ENCODE data around the gene VOPP1.
"Not testable (repeated sequence)": the region's sequence is repeated elsewhere in the genome, so short reads cannot be mapped to it uniquely, and the experiment has no call there.

VOPP1 gene, protein sequence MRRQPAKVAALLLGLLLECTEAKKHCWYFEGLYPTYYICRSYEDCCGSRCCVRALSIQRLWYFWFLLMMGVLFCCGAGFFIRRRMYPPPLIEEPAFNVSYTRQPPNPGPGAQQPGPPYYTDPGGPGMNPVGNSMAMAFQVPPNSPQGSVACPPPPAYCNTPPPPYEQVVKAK

DNA sequence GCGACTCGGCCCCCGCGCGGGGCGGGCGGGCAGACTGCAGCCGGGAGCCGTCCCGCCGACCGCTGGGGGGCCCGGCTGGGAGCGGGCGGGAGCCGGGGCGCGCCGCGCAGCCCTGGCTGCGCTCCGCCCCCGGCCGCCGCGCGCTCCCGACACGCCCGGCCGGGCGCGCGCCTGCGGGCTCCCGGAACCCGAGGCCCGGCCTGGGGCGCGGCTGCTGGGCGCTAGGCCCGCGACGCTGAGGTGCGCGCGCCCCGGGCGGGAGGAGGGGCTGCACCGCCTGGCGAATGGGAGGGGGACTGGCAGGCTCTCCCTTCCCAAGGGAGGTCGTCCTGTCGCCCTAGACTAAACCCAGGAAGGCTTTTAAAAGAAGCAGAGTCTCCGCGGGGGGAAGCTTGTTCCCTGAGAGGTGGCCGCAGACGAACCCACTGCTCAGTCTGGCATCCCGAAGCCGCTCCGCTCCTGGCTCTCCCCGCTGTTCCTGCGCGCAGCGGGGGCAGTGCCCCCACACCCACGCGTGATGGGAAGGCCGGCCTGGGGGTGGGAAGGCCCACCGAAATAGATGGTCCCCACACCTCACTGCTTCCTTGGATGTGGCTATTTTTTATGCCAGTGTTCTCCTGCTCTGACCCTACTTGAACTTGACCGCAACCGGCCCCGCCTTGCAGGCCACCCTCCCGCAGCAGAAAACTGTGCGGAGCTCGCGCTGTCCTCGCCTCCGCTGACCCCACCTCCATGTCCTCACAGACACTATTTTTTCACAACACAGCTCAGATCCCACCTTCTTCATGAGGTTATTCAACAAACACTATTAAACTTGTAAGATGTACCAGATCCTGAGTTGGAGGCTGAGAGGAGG is at the start of gene VOPP1:
Gene VOPP1 (minus strand): TSS at position 125 of the 856 bp plus-strand sequence. CDS start 178 bp downstream, outside the sequence.
- FAIRE-seq, result no peak

DNA sequence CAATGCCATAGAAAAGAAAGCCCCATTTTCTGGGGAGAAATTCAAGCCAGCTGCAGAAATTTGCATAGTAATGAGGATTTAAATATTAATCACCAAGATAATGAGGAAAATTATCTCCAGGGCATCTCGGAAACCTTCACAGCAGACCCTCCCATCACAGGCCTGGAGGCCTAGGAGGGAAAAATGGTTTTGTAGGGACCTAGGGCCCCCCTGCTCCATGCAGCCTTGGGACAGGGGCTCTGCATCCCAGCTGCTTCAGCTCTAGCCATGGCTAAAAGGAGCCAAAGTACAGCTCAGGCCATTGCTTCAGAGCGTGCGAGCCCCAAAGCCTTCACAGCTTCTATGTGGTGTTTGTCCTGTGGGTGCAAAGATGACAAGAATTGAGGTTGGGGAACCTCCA is 46.6 kb upstream of the VOPP1 start:
- FAIRE-seq, result no peak

DNA sequence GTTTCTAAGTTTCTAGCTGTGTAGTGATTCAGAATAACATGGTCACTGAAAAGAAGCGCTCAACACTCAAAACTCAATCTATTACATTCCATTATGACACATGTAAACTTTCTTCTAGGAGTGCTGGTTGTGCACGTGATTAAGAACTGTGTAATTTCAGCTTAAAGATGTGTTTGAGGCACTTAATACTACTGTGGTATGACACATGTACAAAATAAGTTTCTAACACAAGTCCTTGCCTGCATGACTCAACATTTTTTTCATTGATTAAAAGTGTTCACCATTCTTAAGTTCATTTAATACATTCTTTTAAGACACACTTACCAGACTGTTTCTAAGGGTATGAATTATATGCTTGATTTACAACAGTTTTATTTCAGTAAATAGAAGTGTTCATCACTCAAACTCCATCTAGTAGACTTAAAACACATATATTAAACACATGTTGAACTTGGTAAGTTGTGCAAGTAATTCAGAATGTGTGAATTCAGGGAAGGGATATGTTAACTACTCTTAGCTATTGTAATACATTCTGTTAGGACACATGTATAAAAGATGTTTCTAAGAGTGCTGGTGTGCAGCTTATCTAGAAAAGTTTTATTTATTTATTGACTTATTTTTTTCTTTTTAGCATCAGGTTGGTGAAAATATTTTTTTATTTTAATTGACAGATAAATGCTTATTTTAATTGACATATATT is 42.2 kb upstream of the VOPP1 start:
- FAIRE-seq, result not testable (repeated sequence)

DNA sequence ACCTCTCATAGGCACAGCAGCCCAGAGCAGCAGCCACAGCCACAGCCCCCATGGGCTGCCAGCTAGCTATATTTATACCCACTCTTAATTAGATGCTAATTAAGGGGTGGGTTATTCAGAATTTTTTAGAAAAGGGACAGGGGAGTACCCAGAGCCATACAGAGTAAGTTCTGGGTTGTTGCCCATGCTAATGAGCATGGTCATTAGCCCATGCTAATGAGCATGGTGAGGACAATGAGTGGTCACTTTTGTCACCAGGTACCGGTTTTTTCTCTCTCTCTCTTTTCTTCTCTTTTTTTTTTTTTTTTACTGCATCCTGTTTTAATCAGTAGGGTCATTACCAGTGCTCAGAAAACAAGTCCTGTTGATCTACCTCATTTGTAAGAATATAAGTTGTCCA is 37.4 kb upstream of the VOPP1 start:
- FAIRE-seq, result not testable (repeated sequence)

DNA sequence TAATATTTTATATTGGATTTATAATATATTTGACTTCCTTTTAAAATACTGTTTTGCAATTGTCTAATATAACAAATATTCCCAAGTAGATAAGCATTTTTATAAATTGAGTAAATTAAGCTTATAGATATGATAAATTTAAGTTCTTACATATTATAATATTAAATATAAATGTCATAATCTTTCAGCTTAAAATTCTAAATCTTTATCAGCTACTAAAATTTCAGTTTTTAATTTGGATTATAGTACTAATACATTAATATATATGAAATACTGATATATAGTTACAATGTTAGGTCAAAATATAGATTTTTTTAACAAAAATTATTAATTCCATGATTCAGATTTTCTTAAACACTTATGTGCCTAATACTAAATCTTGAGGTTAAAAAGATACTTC is 33.4 kb upstream of the VOPP1 start:
- FAIRE-seq, result peak; percentile 86

DNA sequence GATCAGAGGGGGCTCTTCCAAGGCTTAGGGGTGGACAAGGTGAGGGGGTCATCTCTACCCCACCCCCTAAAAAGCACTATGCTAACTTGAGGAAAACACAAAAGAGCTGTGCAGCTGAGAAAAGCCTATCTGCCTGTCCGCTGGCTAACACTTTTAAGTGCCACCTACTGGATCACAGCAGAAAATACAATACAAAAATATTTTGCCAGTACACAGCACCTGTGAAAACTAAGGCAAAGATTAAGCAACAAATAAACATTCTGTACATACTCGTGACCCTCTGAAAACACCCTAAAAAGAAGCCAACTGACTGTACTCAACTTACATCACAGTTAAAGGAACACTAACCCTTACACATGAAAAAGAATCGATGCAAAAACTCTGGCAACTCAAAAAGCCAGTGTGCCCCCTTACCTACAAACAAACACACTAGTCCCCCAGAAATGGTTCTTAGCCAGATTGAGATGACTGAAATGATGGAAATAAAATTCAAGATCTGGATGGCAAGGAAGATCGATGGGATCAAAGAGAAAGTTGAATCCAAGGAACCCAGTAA is 25.7 kb upstream of the VOPP1 start:
- peak; percentile 43 for FAIRE-seq

DNA sequence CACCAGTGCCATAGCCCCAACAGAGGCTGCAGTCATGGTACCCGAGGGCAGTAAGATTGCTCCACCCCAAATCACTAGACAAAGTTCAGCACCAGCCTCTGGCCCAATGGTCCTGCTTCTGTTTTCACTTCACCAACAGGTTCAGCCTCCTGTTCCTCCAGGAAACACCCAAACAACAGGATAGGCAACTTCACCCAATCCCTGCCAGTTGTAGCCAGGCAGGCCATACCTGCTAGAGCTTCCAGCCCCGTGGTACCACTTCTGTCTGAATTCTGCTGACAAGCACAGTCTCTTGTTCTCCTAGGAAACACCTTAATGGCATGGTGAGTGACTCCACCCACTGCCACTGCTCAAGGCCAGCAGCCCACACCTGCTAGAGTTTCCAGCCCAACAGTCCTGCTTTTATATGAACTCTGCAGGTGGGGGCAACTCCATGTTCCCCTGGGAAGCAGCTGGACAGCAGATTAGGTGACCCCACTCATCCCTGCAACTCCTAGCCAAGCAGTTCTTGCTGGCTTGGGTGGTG is 25.0 kb upstream of the VOPP1 start:
- not testable (repeated sequence) for FAIRE-seq

DNA sequence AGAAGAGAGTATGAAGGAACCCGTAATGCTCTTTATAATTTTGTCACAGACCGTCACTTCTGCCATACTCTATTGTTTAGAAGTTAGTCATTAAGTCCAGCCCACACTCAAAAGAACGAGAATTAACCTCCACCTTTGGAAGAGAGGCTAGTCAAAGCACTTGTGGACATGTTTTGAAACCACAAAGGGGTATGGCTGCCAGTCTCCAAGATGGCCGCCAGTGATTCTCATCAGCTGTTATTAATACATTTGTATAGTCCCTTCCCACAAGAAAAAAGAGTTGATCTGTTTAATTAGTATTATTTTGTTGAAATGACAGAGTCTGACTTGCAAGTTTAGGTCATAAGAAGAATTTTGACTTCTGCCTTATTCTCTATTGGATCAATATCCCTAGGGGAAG is 23.2 kb upstream of the VOPP1 start:
- FAIRE-seq, result no peak

DNA sequence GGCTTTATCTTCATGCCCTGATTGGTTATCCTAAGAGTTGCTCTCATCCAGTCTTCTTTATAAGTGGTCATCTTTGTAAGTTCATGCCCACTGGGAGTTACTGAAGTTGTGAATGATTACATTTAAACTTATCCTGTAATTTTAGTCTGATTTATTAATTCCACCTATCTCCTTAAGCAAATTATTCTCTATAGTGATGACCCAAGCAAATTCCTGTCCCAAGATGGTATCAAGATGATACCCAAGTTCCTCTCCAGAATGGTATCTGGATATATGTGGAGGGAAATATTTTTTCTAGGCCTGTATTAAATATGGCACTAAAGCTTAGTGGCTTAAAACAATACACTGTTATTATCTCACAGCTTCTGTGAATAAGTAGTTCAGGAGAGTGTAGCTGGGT is 22.6 kb upstream of the VOPP1 start:
- FAIRE-seq, result no peak

DNA sequence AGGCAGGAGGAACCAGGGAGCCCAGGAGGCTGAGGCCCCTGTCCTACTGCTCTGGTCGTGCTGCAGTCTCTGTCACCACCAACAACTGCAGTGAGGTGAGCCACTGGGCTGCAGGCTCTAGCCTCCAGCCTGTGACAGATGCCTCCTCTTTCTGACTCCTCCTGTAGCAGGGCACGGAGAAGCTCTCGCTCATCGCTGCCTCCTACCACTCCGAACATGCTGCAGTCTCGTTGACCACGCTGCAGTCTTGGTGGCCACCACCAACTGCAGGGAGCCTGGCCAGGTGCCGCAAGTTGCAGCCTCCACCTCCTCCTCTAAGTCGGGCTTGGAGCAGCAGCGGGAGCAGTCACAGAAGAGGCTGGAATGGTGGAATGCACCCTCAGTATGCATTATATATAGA is 22.1 kb upstream of the VOPP1 start:
- no peak for FAIRE-seq

DNA sequence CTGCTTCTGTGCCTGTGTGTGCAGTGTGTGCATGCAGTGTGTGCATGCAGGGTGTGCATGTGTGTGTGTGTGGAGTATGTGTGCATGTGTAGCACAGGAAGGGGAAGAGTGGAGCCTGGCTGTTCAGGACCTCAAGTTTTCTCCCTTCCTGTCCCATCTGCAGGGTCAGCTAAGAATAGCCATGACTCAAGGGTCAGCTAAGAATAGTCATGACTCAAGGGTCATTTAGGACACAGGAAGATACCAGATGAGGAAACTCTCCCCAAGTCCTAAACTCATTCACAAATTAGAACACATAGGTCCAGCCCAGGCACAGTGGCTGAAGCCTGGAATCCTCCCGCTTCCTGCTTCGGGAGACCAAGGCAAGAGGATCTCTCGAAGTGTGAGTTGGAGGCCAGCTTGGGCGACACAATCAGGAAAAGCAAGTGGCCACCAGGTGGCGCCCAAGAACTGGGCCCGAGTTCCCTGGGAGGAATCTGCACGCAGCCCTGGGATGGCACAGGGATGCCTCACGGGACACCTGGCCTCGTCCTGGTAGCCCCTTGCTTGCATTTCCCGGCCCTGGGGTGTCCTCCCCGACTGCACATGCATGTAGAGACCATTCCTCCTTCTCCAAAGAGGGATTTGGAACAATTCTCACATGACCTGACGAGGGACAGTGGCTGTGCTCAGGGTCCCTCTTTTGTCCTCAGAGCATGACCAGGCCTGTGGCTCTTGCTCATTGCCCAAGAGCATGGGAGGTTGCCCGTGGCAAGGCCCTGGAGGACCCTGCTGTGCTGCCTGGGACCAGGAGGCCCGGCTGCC is 21.4 kb upstream of the VOPP1 start:
- FAIRE-seq, result no peak

DNA sequence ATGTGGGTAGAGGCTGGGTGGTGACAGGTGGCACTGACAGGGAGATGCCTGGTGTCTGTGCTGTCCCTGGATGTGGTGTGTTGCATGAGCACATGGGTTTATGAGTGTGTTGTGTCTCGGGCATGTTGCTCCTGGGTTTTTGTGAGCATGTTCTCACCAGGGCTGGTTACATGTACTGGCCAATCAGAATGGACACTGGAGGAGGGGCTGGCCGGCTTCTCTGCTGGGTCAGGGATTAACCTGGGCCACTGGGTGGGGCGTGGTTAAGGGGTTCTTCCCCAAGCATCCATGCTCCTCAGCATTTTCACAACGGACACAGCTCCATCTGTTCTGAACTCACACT is 20.8 kb upstream of the VOPP1 start:
- FAIRE-seq, result no peak

DNA sequence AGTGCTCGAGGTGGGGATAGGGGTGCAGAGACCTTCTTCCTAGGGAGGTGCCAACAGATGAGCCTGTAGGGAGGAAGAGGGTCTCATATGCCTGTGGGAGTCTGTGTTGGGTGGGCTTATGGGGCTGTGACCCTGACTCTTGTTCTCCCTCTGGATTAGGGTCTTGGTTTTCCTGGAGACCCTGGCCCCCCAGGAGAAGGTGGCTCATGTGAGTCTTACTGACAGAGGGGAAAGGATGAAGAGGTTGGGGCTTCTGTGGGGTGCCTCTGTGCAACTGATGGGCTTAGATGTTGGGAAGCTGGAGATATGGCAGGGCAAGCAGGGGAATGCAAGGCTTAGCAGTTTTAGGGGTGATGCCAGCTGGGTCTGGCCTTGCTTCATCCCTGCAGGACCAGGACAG is 20.2 kb upstream of the VOPP1 start:
- no peak for FAIRE-seq

DNA sequence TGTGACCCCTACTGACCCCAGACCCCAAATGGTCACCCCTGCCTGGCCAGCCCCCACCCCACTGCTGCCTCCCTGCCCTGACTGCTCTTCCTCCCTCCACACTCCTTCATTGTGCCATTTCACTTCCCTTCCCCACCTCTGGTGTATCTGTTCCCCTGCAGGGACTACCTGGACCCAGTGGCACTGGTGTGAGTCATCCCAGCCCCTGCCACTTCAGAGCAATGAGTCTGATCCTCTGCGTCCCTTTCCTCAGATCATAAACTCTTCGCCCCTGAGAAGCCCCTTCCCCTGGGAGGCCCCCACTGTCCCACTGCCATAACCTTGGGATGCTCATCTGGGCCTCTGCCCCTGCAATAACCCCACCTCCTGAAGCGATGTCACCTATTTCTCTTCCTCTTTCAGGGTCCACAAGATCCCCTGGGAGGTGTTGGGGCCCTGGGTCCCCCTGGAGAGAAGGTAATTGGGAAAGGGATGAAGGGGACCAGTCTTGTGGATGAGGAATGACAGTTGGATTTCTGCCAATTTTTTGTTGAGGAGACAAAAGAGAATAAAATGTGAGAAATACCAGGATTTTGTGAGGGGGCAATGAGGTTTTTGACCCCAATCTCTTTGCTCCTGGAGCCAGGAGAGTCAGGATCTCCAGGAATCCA is 19.1 kb upstream of the VOPP1 start:
- FAIRE-seq, result no peak

DNA sequence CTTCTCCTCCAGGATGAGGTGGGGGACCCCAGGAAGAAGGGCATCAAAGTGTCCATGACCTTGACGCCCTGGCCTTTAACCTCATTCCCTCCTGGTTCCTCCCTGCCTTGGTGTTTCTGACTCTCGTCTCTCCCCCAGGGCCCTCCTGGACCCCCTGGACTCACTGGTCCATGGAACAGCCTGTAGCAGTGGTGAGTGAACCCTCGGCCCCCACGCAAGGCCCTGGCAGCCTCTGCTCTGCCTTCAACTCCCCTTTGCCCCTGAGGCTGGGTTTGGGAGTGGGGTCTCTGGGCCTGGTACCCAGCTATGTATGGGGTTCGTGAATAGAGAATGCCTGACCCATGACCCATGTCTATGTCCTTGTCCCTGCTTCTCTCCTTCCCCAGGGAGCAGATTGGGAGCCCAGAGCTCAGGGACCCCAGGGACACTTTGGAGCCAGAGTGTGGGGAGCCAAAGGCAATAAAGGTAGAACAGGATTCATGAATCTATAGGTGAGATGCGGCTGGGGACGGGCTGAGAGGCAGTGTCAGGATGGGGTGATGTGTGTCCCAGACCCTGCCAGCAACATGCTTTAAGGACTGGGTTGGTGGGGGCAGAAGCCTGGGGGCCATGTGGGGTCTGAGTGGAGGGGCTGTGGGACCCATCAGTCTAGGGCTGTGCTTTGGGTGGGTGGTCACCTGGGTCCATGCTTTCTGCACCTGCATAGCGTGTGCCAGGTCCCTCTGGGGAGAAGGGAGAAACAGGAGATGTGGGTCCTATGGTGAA is 18.4 kb upstream of the VOPP1 start:
- FAIRE-seq, result no peak

DNA sequence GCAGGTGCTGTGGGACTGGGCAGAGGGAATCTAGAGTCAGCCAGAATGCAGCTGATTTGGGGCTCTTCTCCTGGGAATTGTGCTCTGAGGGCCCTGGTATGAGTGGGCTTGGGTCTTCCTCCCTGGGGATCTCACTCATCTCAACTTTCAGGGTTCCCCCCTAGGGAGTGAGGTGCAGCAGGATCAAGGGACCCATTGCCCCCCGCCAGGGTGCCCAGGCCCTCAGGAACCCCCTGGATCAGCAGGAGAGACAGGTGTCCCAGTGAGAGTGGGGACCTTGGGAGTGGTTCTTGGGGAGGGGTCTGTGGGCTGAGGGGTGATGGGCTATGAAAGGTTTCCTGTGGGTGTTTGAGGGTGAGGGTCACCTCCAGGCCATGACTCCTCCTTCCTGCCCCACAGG is 17.6 kb upstream of the VOPP1 start:
- FAIRE-seq, result no peak

DNA sequence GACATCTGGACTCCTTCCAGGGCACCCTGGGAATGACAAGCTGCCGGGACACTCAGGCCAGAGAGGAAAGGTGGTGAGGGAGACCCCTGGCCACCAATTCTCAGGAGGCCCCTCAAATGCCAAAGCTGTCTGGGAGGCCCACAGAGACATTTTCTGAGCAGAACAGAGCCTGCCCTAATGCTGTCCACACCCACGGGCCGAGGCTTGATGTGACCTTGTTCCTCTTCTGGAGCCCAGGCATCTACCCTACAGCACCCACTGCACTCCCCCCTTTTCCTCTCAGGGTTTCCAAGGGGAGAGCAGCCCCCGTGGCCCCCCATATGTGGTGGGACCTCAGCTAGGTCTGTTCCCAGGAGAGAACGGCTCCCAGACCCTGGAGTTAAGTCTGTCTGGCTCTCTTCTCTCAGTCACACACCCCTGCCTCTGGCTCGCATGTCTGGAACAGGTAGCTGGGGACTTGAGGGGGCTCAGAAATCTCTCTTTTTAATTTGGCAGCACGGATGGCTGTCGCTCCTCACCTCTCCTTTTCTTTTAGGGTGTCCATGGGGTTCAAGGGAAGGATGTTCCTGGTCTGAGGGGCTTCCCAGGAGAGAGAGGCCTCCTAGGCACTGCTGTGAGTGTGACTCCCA is 16.8 kb upstream of the VOPP1 start:
- FAIRE-seq, result no peak

DNA sequence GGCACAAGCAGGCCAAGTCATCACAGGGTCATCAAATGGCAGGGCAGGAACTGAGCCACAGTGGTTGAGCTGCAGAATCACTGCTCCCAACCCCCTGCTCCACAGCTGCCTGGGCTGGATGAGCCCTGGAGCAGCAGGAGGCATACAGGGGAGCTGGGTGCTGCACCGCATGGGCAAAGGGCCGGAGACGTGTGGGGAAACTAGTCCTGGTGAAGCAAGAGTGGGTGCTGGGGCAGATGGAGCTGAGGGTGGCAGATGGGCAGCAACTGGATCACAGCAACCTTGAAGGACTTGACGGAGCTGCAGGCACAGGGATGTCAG is 16.0 kb upstream of the VOPP1 start:
- peak; percentile 38 for FAIRE-seq

DNA sequence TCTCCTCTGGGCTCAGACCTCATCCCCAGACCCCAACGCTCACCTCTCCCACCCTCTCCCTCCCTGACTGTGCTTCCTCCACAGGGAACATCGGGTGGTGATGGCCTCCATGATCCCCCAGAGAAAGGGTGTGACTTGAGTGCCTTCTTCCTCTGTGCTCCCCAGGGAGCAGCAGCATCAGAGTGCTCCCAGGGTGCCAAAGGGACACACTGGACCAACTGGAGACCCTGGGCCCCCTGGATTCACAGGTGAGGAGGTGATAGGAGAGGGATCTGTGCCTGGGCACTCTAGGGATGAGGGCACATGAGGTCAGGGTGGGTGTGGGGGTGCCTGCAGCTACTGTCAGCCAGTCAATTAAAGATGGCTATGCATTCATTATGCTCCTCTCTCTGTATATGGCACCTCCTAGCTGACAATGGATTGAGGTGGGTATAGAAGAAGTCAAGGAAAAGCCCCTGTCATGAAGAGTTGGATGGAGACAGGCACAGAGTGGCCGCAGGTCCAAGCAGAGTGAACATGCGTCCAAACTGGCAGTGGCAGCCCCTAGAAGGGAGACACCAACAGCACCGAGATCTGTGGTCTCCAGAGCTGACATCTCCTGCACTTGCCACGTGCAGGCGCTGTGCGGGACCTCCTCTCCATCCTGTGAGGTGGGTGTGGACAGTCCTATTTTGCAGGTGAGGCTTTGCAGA is 15.5 kb upstream of the VOPP1 start:
- no peak for FAIRE-seq

DNA sequence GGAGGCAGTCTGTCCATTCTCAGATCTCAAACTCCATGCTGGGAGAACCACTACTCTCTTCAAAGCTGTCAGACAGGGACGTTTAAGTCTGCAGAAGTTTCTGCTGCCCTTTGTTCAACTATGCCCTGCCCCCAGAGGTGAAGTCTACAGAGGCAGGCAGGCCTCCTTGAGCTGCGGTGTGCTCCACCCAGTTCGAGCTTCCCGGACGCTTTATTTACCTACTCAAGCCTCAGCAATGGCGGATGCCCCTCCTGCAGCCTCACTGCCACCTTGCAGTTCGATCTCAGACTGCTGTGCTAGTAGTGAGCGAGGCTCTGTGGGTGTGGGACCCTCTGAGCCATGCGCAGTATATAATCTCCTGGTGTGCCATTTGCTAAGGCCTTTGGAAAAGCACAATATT is 10.4 kb upstream of the VOPP1 start:
- FAIRE-seq, result not testable (repeated sequence)

Data from islet of Langerhans (tissue), 1 donor.